IMR-90 (cell line): Measurements from ENCODE around the gene KDSR. TPM values are rescaled to one million over a fixed set of nuclear protein-coding genes. Genes with fewer than 3 reads are reported as not detected.

Experiments
- ATAC-seq: fragments of 200-7000 bp; cut with Tn5 transposase; 2 replicates; pipeline ENCODE4 v1.9.1; 2020; ENCODE audit warnings: low read depth, mild to moderate bottlenecking, moderate library complexity
- BruUV-seq: library from RNA; stranded (reverse); fragments of 400-500 nt; replicated peaks from 2 replicates; lab custom pipeline; 2021; lab: Mats Ljungman, UMichigan
- CTCF ChIA-PET: fragments of 300-600 bp; formaldehyde crosslinking; extraction: SDS; loops from one replicate; lab custom pipeline; 2021; ENCODE audit warnings: antibody characterized with exemption; lab: Yijun Ruan, JAX
- POLR2A ChIA-PET: fragments of 300-600 bp; sonication (Branson Sonifier 250); formaldehyde crosslinking; loops from one replicate; lab custom pipeline; 2022; ENCODE audit warnings: antibody characterized with exemption; ENCODE audit not compliant: unreplicated experiment; lab: Charles Lee
- DNase-seq: peaks from one replicate; pipeline ENCODE4 v3.0.0; 2013
- H2AFZ ChIP-seq: replicated peaks from 2 replicates; pipeline ENCODE3; 2013; ENCODE audit warnings: low read length, mild to moderate bottlenecking; ENCODE audit not compliant: poor library complexity
- H2AK5ac ChIP-seq: 2 replicates; pipeline ENCODE4 v1.6.1; 2013; ENCODE audit warnings: low read depth, low read length, inconsistent platforms
- H2AK9ac ChIP-seq: replicated peaks from 2 replicates; pipeline ENCODE3; 2013; ENCODE audit warnings: mild to moderate bottlenecking, low read depth, low read length, moderate library complexity; ENCODE audit not compliant: poor library complexity
- H2BK120ac ChIP-seq: 2 replicates; pipeline ENCODE4 v1.6.1; 2013; ENCODE audit warnings: low read depth, low read length, inconsistent platforms
- H2BK15ac ChIP-seq: 3 replicates; pipeline ENCODE4 v1.6.1; 2013; ENCODE audit warnings: low read depth, low read length, inconsistent platforms
- H2BK20ac ChIP-seq: 2 replicates; pipeline ENCODE4 v1.6.1; 2013; ENCODE audit warnings: low read depth, mild to moderate bottlenecking, inconsistent platforms, low read length, moderate library complexity
- H2BK5ac ChIP-seq: 2 replicates; pipeline ENCODE4 v1.6.1; 2013; ENCODE audit warnings: mild to moderate bottlenecking, low read depth, low read length, inconsistent platforms; ENCODE audit not compliant: poor library complexity, severe bottlenecking
- H3K14ac ChIP-seq: replicated peaks from 2 replicates; pipeline ENCODE4 v1.6.1; 2013; ENCODE audit warnings: low read depth, low read length, inconsistent platforms
- H3K18ac ChIP-seq: 2 replicates; pipeline ENCODE4 v1.6.1; 2013; ENCODE audit warnings: low read depth, low read length, control low read depth
- H3K23ac ChIP-seq: 2 replicates; pipeline ENCODE4 v1.6.1; 2013; ENCODE audit warnings: low read depth, low read length, inconsistent platforms
- H3K27ac ChIP-seq: 2 replicates; pipeline ENCODE4 v1.5.1; 2013; ENCODE audit warnings: mild to moderate bottlenecking, control low read depth, low read length; ENCODE audit not compliant: insufficient read depth
- H3K27me3 ChIP-seq: 2 replicates; pipeline ENCODE4 v1.6.1; 2013; ENCODE audit warnings: low read length; ENCODE audit not compliant: control insufficient read depth, insufficient read depth
- H3K36me3 ChIP-seq: 2 replicates; pipeline ENCODE4 v1.6.1; 2013; ENCODE audit warnings: low read length, mixed read lengths; ENCODE audit not compliant: control insufficient read depth, insufficient read depth
- H3K4ac ChIP-seq: 2 replicates; pipeline ENCODE4 v1.6.1; 2013; ENCODE audit warnings: low read depth, low read length, inconsistent platforms
- H3K4me1 ChIP-seq: 2 replicates; pipeline ENCODE4 v1.6.1; 2013; ENCODE audit warnings: low read length, mixed read lengths; ENCODE audit not compliant: control insufficient read depth, insufficient read depth
- H3K4me2 ChIP-seq: 2 replicates; pipeline ENCODE4 v1.6.1; 2013; ENCODE audit warnings: low read depth, mild to moderate bottlenecking, control low read depth, low read length, moderate library complexity
- H3K4me3 ChIP-seq: 2 replicates; pipeline ENCODE4 v1.5.1; 2013; ENCODE audit warnings: low read depth, mild to moderate bottlenecking, control low read depth, low read length, moderate library complexity; ENCODE audit not compliant: insufficient read depth
- H3K56ac ChIP-seq: 2 replicates; pipeline ENCODE4 v1.6.1; 2013; ENCODE audit warnings: low read length, inconsistent platforms; ENCODE audit not compliant: insufficient read depth; ENCODE audit errors: extremely low read depth
- H3K79me1 ChIP-seq, 2 experiments: 2 replicates each; pipeline ENCODE4 v1.6.1; 2013; ENCODE audit warnings: low read length in 2 of 2, inconsistent platforms in 1 of 2, low read depth in 1 of 2
- H3K9ac ChIP-seq: 2 replicates; pipeline ENCODE4 v1.6.1; 2013; ENCODE audit warnings: low read depth, low read length, control low read depth
- H3K9me1 ChIP-seq: 2 replicates; pipeline ENCODE4 v1.6.1; 2013; ENCODE audit warnings: low read length, inconsistent platforms; ENCODE audit not compliant: insufficient read depth
- H3K9me3 ChIP-seq: 2 replicates; pipeline ENCODE4 v1.6.1; 2013; ENCODE audit warnings: low read length; ENCODE audit not compliant: control insufficient read depth, insufficient read depth
- H4K20me1 ChIP-seq: 2 replicates; pipeline ENCODE4 v1.6.1; 2013; ENCODE audit warnings: low read length, inconsistent platforms; ENCODE audit not compliant: insufficient read depth
- H4K5ac ChIP-seq: 2 replicates; pipeline ENCODE4 v1.6.1; 2013; ENCODE audit warnings: mild to moderate bottlenecking, low read depth, low read length, control low read depth
- H4K8ac ChIP-seq, 2 experiments: 2 replicates each; pipeline ENCODE4 v1.6.1; 2013; ENCODE audit warnings: low read depth in 2 of 2, low read length in 2 of 2, control low read depth in 1 of 2, inconsistent platforms in 1 of 2
- H4K91ac ChIP-seq: 2 replicates; pipeline ENCODE4 v1.6.1; 2013; ENCODE audit warnings: low read depth, low read length, inconsistent platforms; ENCODE audit not compliant: insufficient read depth
- BHLHE40 ChIP-seq: fragments of 150-350 bp; IDR thresholded peaks from 2 replicates; pipeline ENCODE4 v1.6.1; 2016; ENCODE audit warnings: mild to moderate bottlenecking, low read depth, low read length
- CEBPB ChIP-seq: IDR thresholded peaks from 2 replicates; pipeline ENCODE4 v1.6.1; 2012; ENCODE audit warnings: low read depth, low read length, improper control_type of control experiment
- CHD1 ChIP-seq: IDR thresholded peaks from 2 replicates; pipeline ENCODE4 v1.6.1; 2012; ENCODE audit warnings: low read depth, low read length, improper control_type of control experiment
- CTCF ChIP-seq: conservative IDR thresholded peaks from 2 replicates; pipeline ENCODE4 v1.5.1; 2012; ENCODE audit warnings: mild to moderate bottlenecking, low read depth, low read length, improper control_type of control experiment
- ELK1 ChIP-seq: fragments of 150-350 bp; IDR thresholded peaks from 2 replicates; pipeline ENCODE4 v1.6.1; 2016; ENCODE audit warnings: low read depth, mild to moderate bottlenecking, low read length, moderate library complexity, borderline replicate concordance
- FOS ChIP-seq: fragments of 150-350 bp; IDR thresholded peaks from 2 replicates; pipeline ENCODE4 v1.6.1; 2016; ENCODE audit warnings: low read depth, low read length
- MAFK ChIP-seq: IDR thresholded peaks from 2 replicates; pipeline ENCODE4 v1.6.1; 2012; ENCODE audit warnings: low read depth, low read length, improper control_type of control experiment
- MAZ ChIP-seq: IDR thresholded peaks from 2 replicates; pipeline ENCODE4 v1.6.1; 2012; ENCODE audit warnings: low read depth, mild to moderate bottlenecking, low read length, improper control_type of control experiment, moderate library complexity, borderline replicate concordance
- MXI1 ChIP-seq: IDR thresholded peaks from 2 replicates; pipeline ENCODE4 v1.6.1; 2012; ENCODE audit warnings: low read depth, mild to moderate bottlenecking, low read length, moderate library complexity, borderline replicate concordance
- NFE2L2 ChIP-seq: fragments of 150-350 bp; IDR thresholded peaks from 2 replicates; pipeline ENCODE4 v1.6.1; 2016; ENCODE audit warnings: low read depth, mild to moderate bottlenecking, low read length
- POLR2A ChIP-seq: IDR thresholded peaks from 2 replicates; pipeline ENCODE4 v1.6.1; 2012; ENCODE audit warnings: mild to moderate bottlenecking, low read depth, low read length
- RAD21 ChIP-seq: IDR thresholded peaks from 2 replicates; pipeline ENCODE4 v1.6.1; 2012; ENCODE audit warnings: low read length, improper control_type of control experiment
- RCOR1 ChIP-seq: IDR thresholded peaks from 2 replicates; pipeline ENCODE4 v1.6.1; 2012; ENCODE audit warnings: mild to moderate bottlenecking, low read length, improper control_type of control experiment; ENCODE audit not compliant: insufficient replicate concordance
- RFX5 ChIP-seq: IDR thresholded peaks from 2 replicates; pipeline ENCODE4 v1.8.0; 2012; ENCODE audit warnings: low read depth, mild to moderate bottlenecking, low read length, moderate library complexity
- SMC3 ChIP-seq: fragments of 150-350 bp; IDR thresholded peaks from 2 replicates; pipeline ENCODE4 v1.6.1; 2016; ENCODE audit warnings: low read depth, mild to moderate bottlenecking, antibody characterized with exemption, low read length, moderate library complexity
- USF2 ChIP-seq: fragments of 150-350 bp; IDR thresholded peaks from 2 replicates; pipeline ENCODE4 v1.6.1; 2017; ENCODE audit warnings: mild to moderate bottlenecking, antibody characterized with exemption, low read length, low read depth
- WGBS, 2 experiments: methylation state at CpG; one replicate each; pipeline versions ENCODE4 v1.1.5 to v1.1.7; 2013; ENCODE audit warnings: missing lambda C conversion rate in 2 of 2; ENCODE audit not compliant: insufficient read length in 1 of 2; ENCODE audit errors: extremely low coverage in 2 of 2; 5-methylcytosine and 5-hydroxymethylcytosine counted together
- dilution Hi-C: fragments of 300-500 bp; cut with HindIII; formaldehyde crosslinking; loops from one replicate; pipeline ENCODE4 v1.14.3; 2018; ENCODE audit warnings: low sequenced_read_pairs; ENCODE audit not compliant: unreplicated experiment
- in situ Hi-C: fragments of 300-500 bp; cut with MboI; formaldehyde crosslinking; loops from 3 replicates; pipeline ENCODE4 v1.14.3; 2019; ENCODE audit warnings: low sequenced_read_pairs, inconsistent platforms, mixed read lengths
- intact Hi-C: fragments of 100-400 bp; cut with micrococcal nuclease; formaldehyde crosslinking; loops from 2 replicates; pipeline ENCODE4 v1.10.0; 2022
- polyA plus RNA-seq, 3 experiments: library from polyadenylated mRNA; depleted of rRNA; stranded (reverse); fragments of >200 nt; gene quantifications; 2 replicates each; pipeline ENCODE4 v1.2.3, GENCODE V29; 2012; ENCODE audit warnings: low replicate concordance in 1 of 3
- total RNA-seq: library from RNA; depleted of rRNA; stranded (reverse); fragments of >200 nt; gene quantifications from 2 replicates; pipeline ENCODE4 v1.2.3, GENCODE V29; 2012

The KDSR gene
- total and polyA plus RNA-seq, 2 of the 4 experiments (the other 2 are of a cell fraction): 21.5 to 21.9 TPM

- Histone ChIP-seq H3K27me3 (peaks cover 4% of the 10 kb centered on the region), H4K91ac (no peak overlapping the region), H2BK15ac (no peak overlapping the region), H3K9me3 (no peaks in the 10 kb centered on the region), H3K56ac (no peak overlapping the region), H3K9ac (no peak overlapping the region), H2BK5ac (no peak overlapping the region), H2BK20ac (no peak overlapping the region), H2AK5ac (no peak overlapping the region), H3K36me3 (no peaks in the 10 kb centered on the region), H3K4me2 (no peak overlapping the region), H3K23ac (no peak overlapping the region), H3K4ac (no peak overlapping the region), H2AFZ (no peak overlapping the region), H2BK120ac (no peak overlapping the region), H4K20me1 (no peaks in the 10 kb centered on the region), H3K18ac (no peak overlapping the region), H3K27ac (no peak overlapping the region), H3K9me1 (no peaks in the 10 kb centered on the region), H4K8ac (no peak overlapping the region), H3K4me1 (no peaks in the 10 kb centered on the region), H2AK9ac (no peak overlapping the region), H3K79me1 (no peaks in the 10 kb centered on the region), H3K4me3 (no peak overlapping the region), H3K14ac (no peak overlapping the region), H4K5ac (no peak overlapping the region)
- dilution Hi-C loops (no loop called here), intact Hi-C loops (no loop called here), in situ Hi-C loops (no loop called here)
- ChIA-PET CTCF (no interaction called here), POLR2A (no interaction called here)
- no CpG with 5 or more reads among the region's 5 CpGs for WGBS, 2 experiments
- no peak for DNase-seq
- TF ChIP-seq RFX5 (no peak), FOS (no peak), SMC3 (no peak), ELK1 (no peak), NFE2L2 (no peak), RCOR1 (no peak), CTCF (no peak), CHD1 (no peak), RAD21 (no peak), CEBPB (no peak), BHLHE40 (no peak), MAFK (no peak), USF2 (no peak), MAZ (no peak), MXI1 (no peak), POLR2A (no peak)
- no peak for ATAC-seq
- BruUV-seq: no TSS peak
Measured at GRCh38 chr18:63309422-63309821, 57.6 kb downstream of the KDSR start.
